B cell (primary cell): ENCODE data around the gene TMPRSS9.

ENCODE experiments used
- CTCF ChIP-seq: fragments of 200-600 bp; IDR thresholded peaks from one replicate; pipeline ENCODE4 v1.8.0; 2022; ENCODE audit warnings: antibody characterized with exemption, mild to moderate bottlenecking
- EZH2 ChIP-seq: IDR thresholded peaks from 2 replicates; pipeline ENCODE4 v1.6.1; 2012; ENCODE audit warnings: borderline replicate concordance, low read depth, mild to moderate bottlenecking, moderate library complexity, low read length; ENCODE audit not compliant: insufficient read depth, poor library complexity, severe bottlenecking

- TF ChIP-seq CTCF (no peak), EZH2 (no peak)
Observed at GRCh38 chr19:2327773-2328400, 32.2 kb upstream of the TMPRSS9 start.
